Peyer's patch (tissue), 4 donors: Measurements from ENCODE around the gene U2AF1L4. TPM values are rescaled to one million over a fixed set of nuclear protein-coding genes. Genes with fewer than 3 reads are reported as not detected.

Source experiments
- DNase-seq, 3 donors: peaks; one replicate each; pipeline ENCODE4 v3.0.0-alpha.2; 2017 to 2019
- H3K27ac ChIP-seq, 4 donors: fragments of 200-600 bp; sonication (generic); one replicate each; pipeline ENCODE4 v1.5.1; 2016 to 2019
- H3K27me3 ChIP-seq, 2 donors: fragments of 200-600 bp; sonication (generic); one replicate each; pipeline ENCODE4 v1.5.1; 2019
- H3K36me3 ChIP-seq, 3 donors: fragments of 200-600 bp; sonication (generic); one replicate each; pipeline ENCODE4 v1.5.1; 2016 to 2019
- H3K4me1 ChIP-seq, 4 donors: fragments of 200-600 bp; sonication (generic); one replicate each; pipeline ENCODE4 v1.5.1; 2016 to 2019
- H3K4me3 ChIP-seq, 4 donors: fragments of 200-600 bp; sonication (generic); 1 replicate in 3 of 4; 2 replicates in 1 of 4; pipeline ENCODE4 v1.5.1; 2016 to 2019; ENCODE audit warnings: mild to moderate bottlenecking in 1 of 4
- H3K9me3 ChIP-seq, 4 donors: fragments of 200-600 bp; sonication (generic); one replicate each; pipeline ENCODE4 v1.5.1; 2016 to 2019; ENCODE audit warnings: mild to moderate bottlenecking in 1 of 4
- CTCF ChIP-seq, 6 experiments: fragments of 450-650 bp in 4 of 6; fragments of 200-600 bp in 2 of 6; sonication (generic) in 1 of 6; IDR thresholded peaks; one replicate each; pipeline ENCODE4 v1.5.1; 2017 to 2019; ENCODE audit warnings: antibody characterized with exemption in 6 of 6, mild to moderate bottlenecking in 3 of 6, moderate library complexity in 1 of 6
- POLR2A ChIP-seq, 2 donors: fragments of 450-650 bp; IDR thresholded peaks; one replicate each; pipeline ENCODE4 v1.5.1; 2017; ENCODE audit warnings: antibody characterized with exemption in 2 of 2, mild to moderate bottlenecking in 2 of 2, moderate library complexity in 2 of 2
- total RNA-seq, 4 donors: library from RNA; depleted of rRNA; stranded (reverse); fragments of >200 nt; gene quantifications; one replicate each; pipeline ENCODE4 v1.1.0, GENCODE V29; 2016

U2AF1L4 gene
- total RNA-seq, 4 donors from 2014 or later: 14.5 to 70.5 (median 34.6) TPM

- no peak overlapping the region for H3K27ac ChIP-seq
- no peaks in the 10 kb centered on the region for H3K27me3 ChIP-seq
- no peak for TF ChIP-seq CTCF (IDR thresholded peaks at IDR 0.05)
- no peak for TF ChIP-seq POLR2A (IDR thresholded peaks at IDR 0.05)
- H3K9me3 ChIP-seq: no peaks in the 10 kb centered on the region
- DNase-seq: no peak
- H3K36me3 ChIP-seq: peaks cover 0 to 11% (median 0%) of the 10 kb centered on the region in 3 donors
- H3K4me1 ChIP-seq: no peaks in the 10 kb centered on the region
- H3K4me3 ChIP-seq: no peak overlapping the region
Observed at GRCh38 chr19:35782589-35782988, 37.4 kb upstream of the U2AF1L4 start.

- Histone ChIP-seq H3K4me1 (no peaks in the 10 kb centered on the region), H3K9me3 (no peaks in the 10 kb centered on the region), H3K36me3 (peaks cover 0 to 11% (median 0%) of the 10 kb centered on the region in 3 donors), H3K27me3 (no peaks in the 10 kb centered on the region), H3K27ac (no peak overlapping the region), H3K4me3 (no peak overlapping the region)
- no peak for DNase-seq
- TF ChIP-seq POLR2A (IDR thresholded peaks at IDR 0.05) (no peak), CTCF (IDR thresholded peaks at IDR 0.05) (no peak)
Observed at GRCh38 chr19:35781650-35782049, 36.4 kb upstream of the U2AF1L4 start.

GRCh38 chr19:35780717-35781116, 35.5 kb upstream of the U2AF1L4 start:
- TF ChIP-seq CTCF (IDR thresholded peaks at IDR 0.05) (no peak), POLR2A (IDR thresholded peaks at IDR 0.05) (no peak)
- H3K36me3 ChIP-seq: peaks cover 0 to 11% (median 0%) of the 10 kb centered on the region in 3 donors
- no peak overlapping the region for H3K4me3 ChIP-seq
- no peak for DNase-seq
- no peaks in the 10 kb centered on the region for H3K9me3 ChIP-seq
- peaks cover 0 to 8% (median 2%) of the 10 kb centered on the region in 4 donors for H3K4me1 ChIP-seq
- H3K27me3 ChIP-seq: no peaks in the 10 kb centered on the region
- no peak overlapping the region for H3K27ac ChIP-seq

GRCh38 chr19:35780058-35780457, 34.8 kb upstream of the U2AF1L4 start:
- H3K4me3 ChIP-seq: no peak overlapping the region
- no peak overlapping the region for H3K27ac ChIP-seq
- H3K4me1 ChIP-seq: peaks cover 0 to 10% (median 3%) of the 10 kb centered on the region in 4 donors
- H3K9me3 ChIP-seq: no peaks in the 10 kb centered on the region
- no peak for TF ChIP-seq POLR2A (IDR thresholded peaks at IDR 0.05)
- no peak for TF ChIP-seq CTCF (IDR thresholded peaks at IDR 0.05)
- peaks cover 0 to 11% (median 0%) of the 10 kb centered on the region in 3 donors for H3K36me3 ChIP-seq
- DNase-seq: peak in 1 of 3 donors; percentile 37
- H3K27me3 ChIP-seq: no peaks in the 10 kb centered on the region

GRCh38 chr19:35779033-35779432, 33.8 kb upstream of the U2AF1L4 start:
- H3K36me3 ChIP-seq: peaks cover 0 to 11% (median 0%) of the 10 kb centered on the region in 3 donors
- no peak for DNase-seq
- no peaks in the 10 kb centered on the region for H3K27me3 ChIP-seq

More at GRCh38 chr19:35779033-35779432, 33.8 kb upstream of the U2AF1L4 start:
- Histone ChIP-seq H3K9me3 (no peaks in the 10 kb centered on the region), H3K27ac (no peak overlapping the region), H3K4me3 (no peak overlapping the region), H3K4me1 (peaks cover 0 to 15% (median 5%) of the 10 kb centered on the region in 4 donors)
- TF ChIP-seq POLR2A (IDR thresholded peaks at IDR 0.05) (no peak), CTCF (IDR thresholded peaks at IDR 0.05) (no peak)
